ENCODE data around the gene TBC1D2.

The TBC1D2 gene

DNA sequence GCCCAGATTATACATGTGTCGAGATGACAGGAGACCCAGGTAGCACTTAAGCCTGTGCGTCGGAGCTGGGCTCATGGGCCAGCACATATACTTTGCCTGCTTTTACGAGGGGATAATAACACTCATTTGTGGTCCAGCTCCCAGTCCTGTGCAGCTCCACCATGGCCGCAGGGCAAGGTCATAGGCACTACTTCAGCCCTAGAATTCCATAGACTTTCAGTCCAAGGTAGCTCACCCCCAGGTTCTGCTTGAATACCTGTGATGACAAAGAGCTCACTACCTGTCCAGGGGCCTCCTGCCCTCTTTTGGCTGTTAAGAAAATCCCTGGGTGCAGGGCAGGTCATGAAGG, 64.7 kb downstream of the TBC1D2 start:
- no peak overlapping the region for H3K27ac ChIP-seq (replicated peaks)
- H3K27me3 ChIP-seq (ENCODE audit: insufficient read depth, poor library complexity, severe bottlenecking): no peaks in the 10 kb centered on the region
- no peak overlapping the region for H3K4me3 ChIP-seq (replicated peaks; ENCODE audit: insufficient read depth, low read length)
- TF ChIP-seq, protein P1, sequence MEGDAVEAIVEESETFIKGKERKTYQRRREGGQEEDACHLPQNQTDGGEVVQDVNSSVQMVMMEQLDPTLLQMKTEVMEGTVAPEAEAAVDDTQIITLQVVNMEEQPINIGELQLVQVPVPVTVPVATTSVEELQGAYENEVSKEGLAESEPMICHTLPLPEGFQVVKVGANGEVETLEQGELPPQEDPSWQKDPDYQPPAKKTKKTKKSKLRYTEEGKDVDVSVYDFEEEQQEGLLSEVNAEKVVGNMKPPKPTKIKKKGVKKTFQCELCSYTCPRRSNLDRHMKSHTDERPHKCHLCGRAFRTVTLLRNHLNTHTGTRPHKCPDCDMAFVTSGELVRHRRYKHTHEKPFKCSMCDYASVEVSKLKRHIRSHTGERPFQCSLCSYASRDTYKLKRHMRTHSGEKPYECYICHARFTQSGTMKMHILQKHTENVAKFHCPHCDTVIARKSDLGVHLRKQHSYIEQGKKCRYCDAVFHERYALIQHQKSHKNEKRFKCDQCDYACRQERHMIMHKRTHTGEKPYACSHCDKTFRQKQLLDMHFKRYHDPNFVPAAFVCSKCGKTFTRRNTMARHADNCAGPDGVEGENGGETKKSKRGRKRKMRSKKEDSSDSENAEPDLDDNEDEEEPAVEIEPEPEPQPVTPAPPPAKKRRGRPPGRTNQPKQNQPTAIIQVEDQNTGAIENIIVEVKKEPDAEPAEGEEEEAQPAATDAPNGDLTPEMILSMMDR (IDR thresholded peaks at IDR 0.05; ENCODE audit: insufficient read depth, low read length): no peak
- TF ChIP-seq, protein P2, sequence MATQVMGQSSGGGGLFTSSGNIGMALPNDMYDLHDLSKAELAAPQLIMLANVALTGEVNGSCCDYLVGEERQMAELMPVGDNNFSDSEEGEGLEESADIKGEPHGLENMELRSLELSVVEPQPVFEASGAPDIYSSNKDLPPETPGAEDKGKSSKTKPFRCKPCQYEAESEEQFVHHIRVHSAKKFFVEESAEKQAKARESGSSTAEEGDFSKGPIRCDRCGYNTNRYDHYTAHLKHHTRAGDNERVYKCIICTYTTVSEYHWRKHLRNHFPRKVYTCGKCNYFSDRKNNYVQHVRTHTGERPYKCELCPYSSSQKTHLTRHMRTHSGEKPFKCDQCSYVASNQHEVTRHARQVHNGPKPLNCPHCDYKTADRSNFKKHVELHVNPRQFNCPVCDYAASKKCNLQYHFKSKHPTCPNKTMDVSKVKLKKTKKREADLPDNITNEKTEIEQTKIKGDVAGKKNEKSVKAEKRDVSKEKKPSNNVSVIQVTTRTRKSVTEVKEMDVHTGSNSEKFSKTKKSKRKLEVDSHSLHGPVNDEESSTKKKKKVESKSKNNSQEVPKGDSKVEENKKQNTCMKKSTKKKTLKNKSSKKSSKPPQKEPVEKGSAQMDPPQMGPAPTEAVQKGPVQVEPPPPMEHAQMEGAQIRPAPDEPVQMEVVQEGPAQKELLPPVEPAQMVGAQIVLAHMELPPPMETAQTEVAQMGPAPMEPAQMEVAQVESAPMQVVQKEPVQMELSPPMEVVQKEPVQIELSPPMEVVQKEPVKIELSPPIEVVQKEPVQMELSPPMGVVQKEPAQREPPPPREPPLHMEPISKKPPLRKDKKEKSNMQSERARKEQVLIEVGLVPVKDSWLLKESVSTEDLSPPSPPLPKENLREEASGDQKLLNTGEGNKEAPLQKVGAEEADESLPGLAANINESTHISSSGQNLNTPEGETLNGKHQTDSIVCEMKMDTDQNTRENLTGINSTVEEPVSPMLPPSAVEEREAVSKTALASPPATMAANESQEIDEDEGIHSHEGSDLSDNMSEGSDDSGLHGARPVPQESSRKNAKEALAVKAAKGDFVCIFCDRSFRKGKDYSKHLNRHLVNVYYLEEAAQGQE (IDR thresholded peaks at IDR 0.05; ENCODE audit: insufficient replicate concordance, low read depth): no peak
- no peak for TF ChIP-seq SPI1 (IDR thresholded peaks at IDR 0.05; ENCODE audit: borderline replicate concordance, low read depth)
- no peak for TF ChIP-seq GABPA (IDR thresholded peaks at IDR 0.05; ENCODE audit: low read depth)
- TF ChIP-seq POLR2AphosphoS5 (IDR thresholded peaks at IDR 0.05; ENCODE audit: low read depth): no peak
- DNase-seq (ENCODE audit: low read depth in 1 of 2, low spot score in 1 of 2): no peak

DNA sequence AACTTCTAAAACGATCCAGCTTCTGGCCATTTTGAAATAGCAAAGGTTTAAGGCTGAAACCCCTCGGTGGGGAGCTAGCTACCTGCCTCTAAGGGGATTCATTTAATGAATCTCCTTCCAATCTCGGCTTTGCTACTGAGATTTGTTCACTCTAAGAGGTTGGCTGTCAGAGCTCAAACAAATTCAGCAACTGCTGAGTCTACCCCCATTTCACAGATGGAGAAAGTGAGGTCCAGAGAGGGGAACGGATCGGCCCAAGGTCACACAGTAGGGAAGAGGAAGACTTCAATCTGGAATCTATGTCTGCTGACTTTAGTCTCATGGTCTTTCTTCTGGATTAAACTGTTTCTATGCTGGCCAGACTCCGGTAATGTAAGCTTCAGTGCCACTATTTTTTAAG, 66.0 kb downstream of the TBC1D2 start:
- no peaks in the 10 kb centered on the region for H3K27me3 ChIP-seq (ENCODE audit: insufficient read depth, poor library complexity, severe bottlenecking)
- H3K27ac ChIP-seq (replicated peaks): no peak overlapping the region
- no peak for DNase-seq (ENCODE audit: low read depth in 1 of 2, low spot score in 1 of 2)
- TF ChIP-seq, protein P1 (IDR thresholded peaks at IDR 0.05; ENCODE audit: insufficient read depth, low read length): no peak
- no peak for TF ChIP-seq SPI1 (IDR thresholded peaks at IDR 0.05; ENCODE audit: borderline replicate concordance, low read depth)
- no peak for TF ChIP-seq GABPA (IDR thresholded peaks at IDR 0.05; ENCODE audit: low read depth)
- TF ChIP-seq POLR2AphosphoS5 (IDR thresholded peaks at IDR 0.05; ENCODE audit: low read depth): no peak
- TF ChIP-seq, protein P2 (IDR thresholded peaks at IDR 0.05; ENCODE audit: insufficient replicate concordance, low read depth): no peak
- no peak overlapping the region for H3K4me3 ChIP-seq (replicated peaks; ENCODE audit: insufficient read depth, low read length)

DNA sequence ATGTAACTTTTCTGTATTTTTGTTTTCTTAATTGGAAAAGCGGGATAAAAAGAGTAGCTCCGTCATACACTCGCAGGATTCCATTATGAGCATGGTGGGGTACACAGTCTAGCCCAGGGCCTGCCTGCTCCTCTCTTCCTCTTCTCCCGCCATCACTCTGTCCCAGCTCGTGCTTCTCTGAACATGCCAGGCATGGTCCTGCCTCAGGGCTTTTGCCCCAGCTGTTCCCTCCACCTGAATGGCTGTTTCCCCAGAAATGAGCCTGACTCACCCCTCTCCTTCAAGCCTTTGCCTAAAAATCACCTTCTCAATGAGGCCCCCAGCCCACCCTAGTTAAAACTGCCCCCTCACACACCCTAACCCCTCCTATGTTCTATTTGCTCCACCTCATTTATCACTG, 67.5 kb downstream of the TBC1D2 start:
- DNase-seq (ENCODE audit: low read depth in 1 of 2, low spot score in 1 of 2): no peak
- no peak for TF ChIP-seq SPI1 (IDR thresholded peaks at IDR 0.05; ENCODE audit: borderline replicate concordance, low read depth)
- TF ChIP-seq, protein P2 (IDR thresholded peaks at IDR 0.05; ENCODE audit: insufficient replicate concordance, low read depth): no peak
- no peak for TF ChIP-seq POLR2AphosphoS5 (IDR thresholded peaks at IDR 0.05; ENCODE audit: low read depth)
- no peak for TF ChIP-seq GABPA (IDR thresholded peaks at IDR 0.05; ENCODE audit: low read depth)
- TF ChIP-seq, protein P1 (IDR thresholded peaks at IDR 0.05; ENCODE audit: insufficient read depth, low read length): no peak
- H3K27ac ChIP-seq (replicated peaks): peak overlapping the region; percentile 27
- H3K4me3 ChIP-seq (replicated peaks; ENCODE audit: insufficient read depth, low read length): no peak overlapping the region
- H3K27me3 ChIP-seq (ENCODE audit: insufficient read depth, poor library complexity, severe bottlenecking): no peaks in the 10 kb centered on the region

Data from HL-60 (cell line).